ENCODE measurements around the gene PPFIBP1.
"Not testable (repeated sequence)": the region's sequence is repeated elsewhere in the genome, so short reads cannot be mapped to it uniquely, and the experiment has no call there.

PPFIBP1 gene

DNA sequence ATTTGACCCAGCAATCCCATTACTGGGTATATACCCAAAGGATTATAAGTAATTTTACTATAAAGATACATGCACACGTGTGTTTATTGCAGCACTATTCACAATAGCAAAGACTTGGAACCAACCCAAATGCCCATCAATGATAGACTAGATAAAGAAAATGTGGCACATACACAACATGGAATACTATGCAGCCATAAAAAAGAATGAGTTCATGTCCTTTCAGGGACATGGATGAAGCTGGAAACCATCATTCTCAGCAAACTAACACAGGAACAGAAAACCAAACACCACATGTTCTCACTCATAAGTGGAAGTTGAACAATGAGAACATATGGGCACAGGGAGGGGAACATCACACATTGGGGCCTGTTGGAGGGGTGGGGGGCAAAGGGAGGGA is 20.9 kb downstream of the PPFIBP1 start:
- not testable (repeated sequence) for DNase-seq

- no peak for DNase-seq
Observed at GRCh38 chr12:27545665-27546064, 21.7 kb downstream of the PPFIBP1 start.

DNA sequence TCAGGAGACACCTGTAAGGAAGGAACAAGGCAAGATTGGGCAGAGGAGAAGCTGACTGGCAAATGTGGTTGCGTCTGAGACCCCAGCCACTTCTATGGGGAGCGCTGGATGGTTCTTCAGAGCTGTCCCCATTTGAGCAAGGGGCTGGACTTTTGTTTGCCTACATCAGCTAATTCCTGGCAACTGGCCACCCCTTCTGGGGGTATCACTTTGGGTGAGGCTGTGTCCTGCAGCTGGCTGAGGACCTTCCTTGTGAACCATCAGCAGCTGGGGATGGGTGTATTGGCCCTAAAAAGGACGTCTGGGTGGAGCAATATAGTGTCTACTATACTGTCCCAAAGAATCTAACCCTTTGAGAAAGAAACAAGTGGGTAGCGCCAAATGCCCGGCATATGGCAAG is 23.6 kb downstream of the PPFIBP1 start:
- no peak for DNase-seq

DNA sequence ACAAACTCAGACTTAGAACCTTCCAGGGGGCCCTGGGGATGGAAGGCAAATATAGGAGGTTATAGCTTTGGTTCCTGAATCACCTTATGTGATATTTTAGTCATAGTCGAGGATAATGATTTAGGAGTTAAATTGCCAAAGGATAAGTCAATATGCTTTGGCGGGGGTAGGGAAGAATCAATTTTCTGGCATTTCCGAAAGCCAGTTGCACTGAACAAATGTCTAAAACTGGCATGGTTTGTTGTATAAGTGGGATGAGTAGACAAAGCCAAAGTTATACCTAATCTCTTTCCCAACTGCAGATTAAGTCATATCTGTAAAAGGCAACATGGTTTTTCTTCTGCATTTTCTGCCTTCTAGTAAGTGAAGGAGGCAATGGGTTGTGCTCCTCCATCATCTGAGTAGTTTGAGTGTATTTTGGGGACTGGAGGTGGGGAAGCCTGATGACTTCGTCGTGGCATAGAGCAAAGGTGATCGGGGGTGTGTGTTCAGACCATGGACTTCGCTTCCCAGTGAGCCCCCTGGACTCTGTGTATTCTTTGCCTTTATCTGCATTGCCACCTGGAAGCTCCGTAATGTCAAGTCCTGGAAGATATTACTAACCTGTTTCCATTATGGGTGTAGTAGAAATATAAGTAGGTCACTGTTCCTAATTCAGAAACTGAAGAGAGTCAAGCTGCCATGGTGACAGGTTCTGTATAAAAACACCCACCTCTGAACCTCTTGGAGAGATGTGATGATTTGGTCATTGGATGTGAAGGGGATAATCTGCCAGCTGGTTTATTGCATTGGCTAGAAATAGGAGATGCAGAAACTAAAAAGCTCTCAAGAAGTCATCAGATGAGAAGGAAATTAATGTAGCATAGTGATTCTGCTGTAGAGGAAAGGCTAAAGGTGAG is 24.5 kb downstream of the PPFIBP1 start:
- DNase-seq = no peak

DNA sequence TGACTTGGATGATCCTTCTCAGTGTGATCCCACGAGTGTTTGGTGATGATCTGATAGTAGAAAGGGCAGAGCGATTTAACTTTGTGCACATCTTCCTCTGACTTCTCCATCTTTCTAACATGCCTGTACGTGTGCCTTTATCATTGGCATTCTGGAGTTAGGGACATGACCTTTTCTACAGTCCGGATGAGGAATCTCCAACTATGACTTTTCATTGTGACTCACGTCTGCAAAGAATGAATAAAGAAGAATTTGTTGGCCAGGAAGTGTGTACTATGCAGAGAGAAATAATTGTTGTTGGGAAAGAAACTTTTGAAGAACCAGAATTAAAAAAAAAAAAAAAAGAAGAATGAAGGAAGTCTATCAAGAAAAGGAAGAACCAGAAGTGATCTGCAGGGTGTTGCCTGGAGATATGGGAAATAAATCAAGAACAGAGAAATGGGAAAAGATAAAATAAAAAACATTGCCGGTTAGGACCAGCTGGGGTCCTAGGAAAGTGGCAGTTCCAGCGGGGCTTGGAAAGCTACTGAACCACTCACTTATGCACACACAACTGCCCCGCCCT is 25.3 kb downstream of the PPFIBP1 start:
- DNase-seq = no peak

DNA sequence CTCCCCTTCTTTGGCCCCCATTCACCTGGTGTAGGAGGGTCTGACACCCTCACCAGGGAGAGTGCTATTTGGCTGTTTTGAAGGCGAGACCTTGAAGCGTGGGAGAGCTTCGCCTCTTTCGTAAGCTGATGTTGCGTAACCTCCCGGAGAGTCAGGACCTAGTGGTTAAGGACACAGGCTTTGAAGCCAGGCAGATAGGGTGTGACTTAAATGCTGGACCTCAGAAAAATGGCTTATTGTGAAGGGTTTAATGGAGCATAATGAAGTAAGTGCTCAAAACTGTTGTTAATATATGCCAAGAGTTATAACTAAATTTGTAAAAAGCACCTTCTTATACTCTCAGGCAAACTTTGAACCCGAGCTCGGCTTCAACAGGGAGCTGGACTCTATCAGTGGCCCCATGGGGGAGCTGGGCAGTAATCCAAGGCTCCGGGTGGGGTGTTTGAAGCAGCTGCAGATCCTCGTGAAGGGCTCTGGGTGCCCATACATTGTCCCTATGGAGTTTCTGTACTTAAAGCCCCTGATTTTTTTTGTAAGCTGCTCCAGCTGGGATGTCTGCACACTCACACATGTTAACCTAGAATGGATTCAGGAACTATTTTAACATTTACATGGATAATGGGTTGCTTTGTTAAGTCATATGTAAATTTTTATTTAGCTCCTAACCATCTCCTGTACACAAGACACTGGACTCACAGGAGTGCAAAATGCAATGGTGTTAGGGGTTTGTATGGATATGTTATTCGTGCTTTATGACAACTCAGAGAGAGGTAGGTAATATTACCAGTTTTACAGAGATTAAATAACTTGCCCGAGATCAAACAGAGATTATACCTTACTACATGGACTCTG is 26.0 kb downstream of the PPFIBP1 start:
- peak in 1 of 2 donors; percentile 50 for DNase-seq

DNA sequence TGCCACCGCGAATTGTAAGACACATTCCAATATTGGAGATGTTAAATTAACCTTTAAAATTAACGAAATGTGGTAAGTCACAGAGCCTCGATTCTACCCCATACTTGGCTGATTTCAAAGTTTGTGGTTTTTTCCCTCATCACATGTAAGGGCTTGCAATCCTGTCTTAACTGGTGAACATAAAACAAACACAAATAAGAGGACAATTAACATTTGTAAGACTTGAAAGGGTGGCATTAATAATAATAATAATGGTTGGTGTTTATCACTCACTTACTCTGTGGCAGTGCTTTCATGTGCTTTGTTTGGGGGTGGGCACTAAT is 26.6 kb downstream of the PPFIBP1 start:
- no peak for DNase-seq

DNA sequence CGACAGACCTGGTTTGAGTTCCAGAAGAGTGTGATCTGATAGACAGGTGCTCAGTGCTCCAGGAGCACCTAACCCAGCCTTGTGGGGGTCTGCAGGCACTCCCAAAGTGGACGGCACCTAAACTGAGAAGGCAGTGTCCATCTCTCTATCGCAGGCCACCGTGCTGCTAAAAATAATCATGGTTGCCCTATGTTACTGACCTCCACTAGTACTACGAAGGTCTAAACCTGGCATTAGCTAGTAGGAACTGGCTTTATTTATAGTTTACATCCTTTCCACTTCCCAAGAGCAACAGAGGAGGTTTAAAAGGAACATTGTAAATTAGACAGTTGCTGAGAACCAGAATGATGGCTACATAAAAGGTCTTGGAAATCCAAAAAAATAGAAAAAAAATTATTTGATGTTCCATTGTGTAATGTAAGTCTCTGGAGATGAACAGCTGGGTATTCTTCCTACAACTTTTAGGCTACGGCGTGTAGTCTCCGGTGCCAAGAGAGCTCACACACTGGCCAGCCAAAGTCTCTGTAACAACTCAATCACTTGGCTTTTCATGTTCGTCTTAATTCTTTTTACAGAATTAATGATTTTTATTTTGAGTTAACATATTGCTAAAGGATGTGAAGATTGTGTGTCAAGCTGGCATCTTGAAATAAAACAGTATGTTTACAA is 27.3 kb downstream of the PPFIBP1 start:
- DNase-seq = no peak

DNA sequence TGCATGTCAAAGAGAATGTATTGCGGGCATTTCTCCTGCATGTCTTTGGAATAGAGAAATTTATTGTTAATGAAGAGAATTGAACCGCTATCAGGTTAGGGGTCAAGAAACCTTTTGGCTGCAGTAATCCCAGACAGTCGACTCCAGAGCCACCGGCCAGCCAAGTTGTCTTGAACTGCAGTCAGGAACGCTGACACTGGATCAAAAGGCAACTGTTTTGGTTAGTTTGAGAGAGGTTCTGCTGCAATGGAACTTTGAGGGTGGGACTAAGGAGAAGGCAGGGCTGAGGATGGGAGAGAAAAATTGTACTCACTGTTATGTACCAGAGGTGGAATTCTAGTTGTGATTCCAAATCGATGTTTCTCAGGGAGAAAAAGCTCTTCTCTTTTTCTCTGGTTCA is 28.2 kb downstream of the PPFIBP1 start:
- DNase-seq = no peak

DNA sequence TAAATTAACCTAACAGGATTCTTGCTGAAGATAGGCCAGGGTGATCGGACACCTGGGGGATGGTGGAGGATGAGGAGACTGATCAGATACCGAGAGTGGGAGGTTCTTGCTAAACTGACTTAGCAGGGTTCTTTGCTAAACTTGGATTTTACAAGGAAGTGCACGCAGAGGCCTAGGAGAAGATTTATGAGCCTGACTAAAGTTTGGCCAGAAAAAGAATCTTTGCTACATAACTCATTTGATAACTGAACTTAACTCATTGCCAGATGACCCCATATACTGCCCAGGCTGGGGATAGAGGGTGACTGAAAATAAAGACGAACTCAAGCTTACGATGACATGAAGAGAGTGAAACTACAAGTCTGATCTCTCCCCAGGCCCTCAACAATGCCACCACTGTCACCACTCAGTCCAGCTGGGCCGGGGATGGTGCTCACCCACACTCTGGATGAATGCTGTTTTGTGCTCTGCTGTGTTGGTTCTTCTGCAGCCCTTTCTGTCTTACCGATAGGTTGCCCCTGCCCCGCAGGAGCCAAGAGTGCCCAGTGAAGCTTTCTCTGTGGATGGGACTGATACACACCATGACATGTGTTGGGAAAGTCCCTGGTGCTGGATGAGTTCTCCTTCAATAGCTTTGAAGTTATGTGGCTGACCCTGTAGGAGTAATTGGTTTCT is 29.0 kb downstream of the PPFIBP1 start:
- no peak for DNase-seq

- no peak for DNase-seq
Observed at GRCh38 chr12:27553941-27554340, 29.9 kb downstream of the PPFIBP1 start.

DNA sequence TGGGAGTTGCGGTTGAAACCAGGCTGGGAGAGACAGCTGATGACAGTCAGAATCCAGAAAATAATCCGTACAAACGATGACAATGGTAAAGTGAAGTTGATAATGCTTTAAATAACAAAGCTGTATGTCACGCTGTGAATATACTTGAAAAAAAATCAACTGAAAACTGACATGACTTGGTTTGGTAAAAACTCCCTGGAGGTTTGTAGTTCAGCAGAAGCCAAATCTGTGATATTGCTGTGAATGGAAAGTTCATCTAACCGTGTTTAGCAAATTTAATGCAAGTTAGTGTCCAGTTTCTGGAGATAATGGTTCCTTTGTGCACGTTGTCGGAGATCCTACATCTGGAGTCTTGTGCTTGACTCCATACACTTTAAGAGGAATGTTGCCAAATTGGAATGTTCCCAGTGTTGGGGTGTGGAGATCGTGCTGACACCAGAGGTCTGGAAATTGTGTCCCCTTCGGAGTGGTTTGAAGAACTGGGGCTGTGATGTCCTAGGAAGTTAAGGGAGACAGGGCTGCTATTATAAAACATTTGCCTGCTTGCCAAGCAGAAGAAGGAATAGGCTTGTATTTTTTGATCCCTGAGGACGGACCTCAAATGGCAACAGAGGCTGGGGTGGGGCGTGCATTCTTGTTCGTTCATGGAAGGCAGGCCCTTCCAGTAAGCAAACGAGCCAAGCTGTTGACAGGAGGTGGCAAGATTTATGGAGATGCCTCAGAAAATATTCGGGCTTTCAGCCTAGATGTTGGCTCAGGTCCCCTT is 30.6 kb downstream of the PPFIBP1 start:
- no peak for DNase-seq

DNA sequence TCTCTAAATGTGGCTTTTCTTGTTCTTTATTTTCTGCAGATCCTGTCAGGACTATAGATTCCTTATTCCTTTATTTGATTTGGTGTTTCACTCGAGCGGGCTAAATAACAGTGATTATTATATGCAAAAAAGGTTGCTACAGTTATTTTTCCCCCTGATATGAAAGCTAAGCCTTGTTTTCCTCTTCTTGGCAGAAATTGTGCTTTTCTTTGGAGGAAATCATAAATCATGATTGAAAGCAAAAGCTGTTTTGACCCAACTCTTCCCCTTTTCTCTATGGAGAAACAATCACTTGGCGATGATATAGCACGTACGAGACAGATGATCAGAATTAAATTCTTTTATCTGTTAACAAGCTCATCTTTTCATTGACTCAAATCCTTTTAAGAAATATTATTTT is 31.4 kb downstream of the PPFIBP1 start:
- no peak for DNase-seq

- no peak for DNase-seq
Observed at GRCh38 chr12:27555925-27556778, 32.1 kb downstream of the PPFIBP1 start.

DNA sequence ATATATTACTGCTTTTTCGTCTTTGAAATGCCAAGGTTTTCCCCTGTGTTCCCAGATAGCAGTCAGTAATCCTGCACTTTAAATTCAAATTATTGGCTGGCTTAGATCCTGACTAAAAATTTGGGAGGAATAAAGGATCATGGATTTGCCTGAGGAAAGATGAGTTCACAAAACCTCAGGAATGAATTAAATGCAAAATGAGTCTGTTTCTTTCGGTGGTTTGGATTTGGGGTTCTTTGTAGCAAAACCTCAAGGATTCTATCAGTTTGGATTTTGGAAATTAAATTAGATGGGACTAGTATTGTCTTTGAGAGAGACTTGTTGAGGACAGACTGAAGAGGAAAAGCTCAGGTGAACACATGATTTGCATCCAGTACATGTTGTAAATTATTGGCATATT is 36.1 kb downstream of the PPFIBP1 start:
- DNase-seq = no peak

DNA sequence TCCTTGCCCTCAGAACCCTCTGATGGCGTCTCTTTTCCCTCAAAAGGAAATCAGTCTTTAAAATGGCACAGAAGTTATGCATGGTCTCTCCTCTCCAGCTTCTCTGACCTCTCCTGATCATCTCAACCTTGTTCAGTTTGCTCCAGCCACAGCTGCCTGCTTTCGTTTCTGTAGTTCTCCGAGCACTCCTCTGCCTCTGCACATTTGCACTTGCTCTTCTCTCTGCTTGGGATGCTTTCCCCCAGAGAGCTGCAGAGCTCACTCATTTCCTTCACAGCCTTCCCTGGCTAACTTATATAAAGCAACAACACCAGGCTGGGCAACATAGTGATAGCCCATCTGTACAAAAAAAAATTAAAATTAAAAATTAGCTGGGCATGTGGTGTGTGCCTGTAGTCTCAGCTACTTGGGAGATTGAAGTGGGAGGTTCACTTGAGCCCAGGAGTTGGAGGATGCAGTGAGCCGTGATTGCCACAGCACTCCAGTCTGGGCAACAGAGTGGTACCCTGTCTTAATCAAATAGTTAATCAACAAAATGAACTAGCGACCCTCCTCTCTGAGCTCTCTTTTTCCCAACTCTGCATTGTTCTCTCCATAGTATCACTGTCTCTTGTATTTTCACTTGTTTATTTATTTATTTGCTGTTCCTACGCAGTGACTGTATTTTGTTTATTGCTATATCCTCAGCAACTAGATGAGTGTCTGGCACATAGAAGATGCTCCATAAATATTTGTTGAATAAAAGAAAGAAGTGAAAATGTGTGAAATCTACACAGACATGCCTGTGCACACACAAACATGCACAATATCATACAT is 37.7 kb downstream of the PPFIBP1 start:
- no peak for DNase-seq

DNA sequence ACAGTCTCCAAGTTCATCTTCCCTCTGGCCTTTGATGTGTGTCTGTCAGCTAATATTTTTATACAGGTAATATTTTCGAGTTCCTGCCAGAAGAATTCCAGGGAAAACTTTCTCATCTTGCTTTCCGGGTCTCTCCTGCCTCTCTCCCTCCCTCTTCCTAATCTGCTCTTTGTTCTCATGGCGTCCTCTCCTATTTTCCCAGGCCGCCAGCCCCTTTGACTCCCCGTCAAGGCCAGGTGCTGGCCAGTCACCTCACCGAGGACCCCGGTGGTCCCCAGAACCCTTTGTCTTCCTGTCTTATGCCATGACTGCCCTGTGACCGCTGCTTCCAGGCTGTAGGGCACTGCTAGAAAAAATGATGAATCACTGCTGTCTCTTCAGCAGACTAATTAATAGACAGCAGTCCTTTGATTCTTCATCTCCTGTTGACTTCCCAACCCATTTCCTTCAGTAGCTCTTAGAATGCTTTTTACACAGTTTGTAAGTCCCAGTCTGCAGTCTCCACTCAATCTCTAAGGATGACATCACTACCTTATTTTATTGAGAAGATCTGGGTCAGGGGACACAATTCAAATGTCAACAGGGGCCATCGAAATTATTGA is 40.7 kb downstream of the PPFIBP1 start:
- DNase-seq = no peak

DNA sequence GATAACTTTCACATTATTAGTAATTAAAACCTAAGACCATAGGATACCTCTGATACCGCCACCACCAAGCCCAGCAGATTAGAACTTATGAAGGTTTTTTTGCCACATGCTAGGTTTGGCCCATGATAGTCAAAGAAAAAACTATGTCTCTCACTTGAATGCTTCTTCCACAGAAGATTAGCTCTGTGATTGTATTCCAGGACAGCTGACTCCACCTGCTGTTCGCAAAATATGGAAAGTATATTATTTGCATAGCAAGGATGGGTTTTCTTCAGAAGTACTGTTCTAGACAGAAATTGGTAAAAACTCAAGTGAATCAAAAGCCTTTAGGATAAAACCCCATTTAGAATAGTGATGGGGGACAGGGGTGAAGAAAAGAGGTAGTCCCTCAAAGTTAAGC is 42.2 kb downstream of the PPFIBP1 start:
- DNase-seq = no peak

DNA sequence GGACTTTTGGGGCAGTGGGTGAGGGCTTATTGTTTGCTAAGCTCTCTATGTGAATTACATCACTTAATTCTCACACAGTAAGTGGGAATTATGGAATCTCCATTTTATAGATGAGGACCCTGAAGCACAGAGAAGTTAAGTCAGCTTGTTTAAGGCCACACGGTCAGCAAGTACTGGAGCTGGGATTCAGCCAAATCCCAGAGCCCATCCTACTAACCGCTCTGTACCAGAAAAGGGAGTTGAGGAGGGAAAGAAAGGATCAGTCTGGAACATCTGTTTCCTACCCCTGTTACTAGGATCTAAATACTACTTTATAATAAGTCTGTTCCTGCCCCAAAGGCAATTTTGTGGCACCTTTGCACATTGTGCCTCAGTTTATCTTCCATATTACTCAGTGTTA is 42.6 kb downstream of the PPFIBP1 start:
- DNase-seq = no peak

GRCh38 chr12:27571463-27571862 is 47.5 kb downstream of the PPFIBP1 start:
- DNase-seq = no peak

All from CD4-positive, alpha-beta T cell treated with Interleukin-4 for 1 hour (primary cell).